ENCODE measurements around the gene DPCD.
"Not testable (repeated sequence)": the region's sequence is repeated elsewhere in the genome, so short reads cannot be mapped to it uniquely, and the experiment has no call there.

The DPCD gene

GRCh38 chr10:101573885-101574753 lies 14.0 kb upstream of the DPCD start:
- H3K4me3 Mint-ChIP-seq = no peak overlapping the region
- DNase-seq (no peak), ATAC-seq (no peak)
- H3K36me3 Mint-ChIP-seq (ENCODE audit: low read depth) = peaks cover 3% of the 10 kb centered on the region
- no peak overlapping the region for H3K27ac Mint-ChIP-seq
- peaks cover 4% of the 10 kb centered on the region for H3K4me1 Mint-ChIP-seq
- peaks cover 10% of the 10 kb centered on the region for H3K27me3 Mint-ChIP-seq
- H3K9me3 Mint-ChIP-seq = no peaks in the 10 kb centered on the region

DNA sequence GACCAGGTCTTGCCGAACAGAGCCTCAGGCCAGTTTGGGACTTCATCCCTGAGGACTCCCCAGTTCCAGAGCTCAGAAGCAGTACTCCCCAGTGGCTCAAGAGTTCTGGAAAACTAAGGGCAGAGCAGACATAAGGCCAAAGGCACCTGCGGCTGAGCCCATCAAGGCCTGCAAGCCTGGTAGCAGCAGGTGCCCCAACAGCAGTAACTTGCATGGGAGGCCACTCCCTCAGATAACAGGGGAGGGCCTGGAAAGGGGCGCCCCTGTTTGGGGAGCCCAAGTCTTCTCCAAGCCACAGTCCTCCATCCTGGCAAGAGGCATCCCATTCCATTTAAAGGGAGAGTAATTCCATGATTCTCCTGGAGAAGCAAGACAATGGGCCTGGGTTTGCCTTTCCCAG lies 13.0 kb upstream of the DPCD start:
- Mint-ChIP-seq H3K4me3 (no peak overlapping the region), H3K9me3 (no peaks in the 10 kb centered on the region), H3K36me3 (ENCODE audit: low read depth) (peaks cover 3% of the 10 kb centered on the region), H3K4me1 (no peaks in the 10 kb centered on the region), H3K27me3 (peaks cover 2% of the 10 kb centered on the region), H3K27ac (no peak overlapping the region)
- no peak for ATAC-seq
- DNase-seq = no peak

DNA sequence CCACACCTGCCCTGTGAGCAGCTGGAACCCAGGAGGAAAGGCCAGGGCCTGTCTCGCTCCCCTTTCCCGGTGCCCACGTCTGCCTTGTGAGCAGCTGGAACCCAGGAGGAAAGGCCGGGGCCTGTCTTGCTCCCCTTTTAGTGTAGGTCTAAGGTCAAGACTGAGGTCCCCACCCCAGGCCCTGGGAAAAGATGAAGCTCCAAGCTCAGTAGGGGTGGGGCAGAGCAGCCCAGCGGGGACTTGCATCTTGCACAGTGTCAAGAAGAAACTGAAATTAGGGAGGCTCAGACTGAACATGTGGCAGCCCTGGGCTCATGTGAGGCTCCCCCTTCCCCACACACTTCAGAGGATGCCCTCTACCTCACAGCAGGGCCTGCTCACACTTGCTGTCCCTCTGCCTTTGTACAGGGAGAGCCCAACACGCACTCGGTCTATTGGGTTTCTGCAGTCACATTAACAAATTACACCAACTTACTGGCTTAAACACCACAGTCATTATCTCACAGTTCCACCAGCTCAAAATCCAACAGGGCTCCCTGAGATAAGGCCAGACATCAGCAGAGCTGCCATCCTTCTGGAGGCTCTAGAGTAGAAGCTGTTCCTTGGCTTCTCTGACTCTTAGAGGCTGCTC lies 12.4 kb upstream of the DPCD start:
- peaks cover 5% of the 10 kb centered on the region for H3K36me3 Mint-ChIP-seq (ENCODE audit: low read depth)
- DNase-seq = no peak
- H3K27ac Mint-ChIP-seq = no peak overlapping the region
- no peaks in the 10 kb centered on the region for H3K4me1 Mint-ChIP-seq
- H3K9me3 Mint-ChIP-seq = no peaks in the 10 kb centered on the region
- peaks cover 2% of the 10 kb centered on the region for H3K27me3 Mint-ChIP-seq
- no peak overlapping the region for H3K4me3 Mint-ChIP-seq
- ATAC-seq = no peak

- no peaks in the 10 kb centered on the region for H3K27me3 Mint-ChIP-seq
- no peaks in the 10 kb centered on the region for H3K4me1 Mint-ChIP-seq
- H3K36me3 Mint-ChIP-seq (ENCODE audit: low read depth) = peaks cover 5% of the 10 kb centered on the region
- DNase-seq (no peak), ATAC-seq (no peak)
- H3K4me3 Mint-ChIP-seq = no peak overlapping the region
- H3K27ac Mint-ChIP-seq = no peak overlapping the region
- H3K9me3 Mint-ChIP-seq = no peaks in the 10 kb centered on the region
Measured at GRCh38 chr10:101576211-101576863, 11.8 kb upstream of the DPCD start.

DNA sequence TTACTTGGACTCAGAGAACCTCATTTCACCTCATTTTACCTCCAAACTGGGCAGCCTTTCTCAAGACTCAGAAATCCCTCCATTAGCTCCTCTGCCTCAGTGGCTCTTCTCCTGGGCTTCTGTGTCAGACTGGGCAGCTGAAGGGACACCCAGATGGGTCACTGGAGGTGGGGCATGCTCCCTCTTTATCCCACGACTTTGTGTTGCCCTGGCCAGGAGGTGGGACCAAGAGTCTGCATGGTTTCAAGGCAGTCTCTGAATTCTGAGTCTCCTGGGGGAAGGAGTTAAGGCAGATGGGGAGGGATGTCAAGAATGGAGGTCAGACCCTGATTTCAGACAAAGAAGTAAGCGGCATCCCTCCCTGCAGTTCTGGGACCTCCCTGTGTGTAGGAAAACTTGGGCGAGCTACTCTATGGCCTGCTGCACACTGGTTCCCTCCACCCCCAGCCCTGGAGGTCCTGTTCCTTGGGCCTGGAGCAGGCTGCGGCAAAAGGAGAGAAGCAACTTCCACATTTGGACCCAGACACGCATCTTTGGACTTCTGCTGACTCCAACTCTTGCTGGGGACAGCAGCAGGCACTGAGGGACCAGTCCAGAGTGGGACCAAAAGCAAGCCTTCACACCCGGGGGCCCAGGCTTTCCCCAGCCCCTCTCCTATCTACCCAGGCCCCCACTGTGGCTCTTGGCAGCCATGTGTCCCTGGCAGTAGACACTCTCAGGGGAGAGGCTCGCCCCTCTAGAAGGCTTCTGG lies 10.8 kb upstream of the DPCD start:
- ATAC-seq (no peak), DNase-seq (no peak)
- H3K27ac Mint-ChIP-seq = no peak overlapping the region
- H3K27me3 Mint-ChIP-seq = no peaks in the 10 kb centered on the region
- peaks cover 5% of the 10 kb centered on the region for H3K36me3 Mint-ChIP-seq (ENCODE audit: low read depth)
- no peaks in the 10 kb centered on the region for H3K9me3 Mint-ChIP-seq
- H3K4me3 Mint-ChIP-seq = no peak overlapping the region
- no peaks in the 10 kb centered on the region for H3K4me1 Mint-ChIP-seq

- Mint-ChIP-seq H3K27ac (no peak overlapping the region), H3K4me3 (no peak overlapping the region), H3K4me1 (no peaks in the 10 kb centered on the region), H3K27me3 (no peaks in the 10 kb centered on the region), H3K9me3 (no peaks in the 10 kb centered on the region), H3K36me3 (ENCODE audit: low read depth) (peaks cover 5% of the 10 kb centered on the region)
- no peak for DNase-seq
- ATAC-seq = no peak
Measured at GRCh38 chr10:101578192-101578591, 9.9 kb upstream of the DPCD start.

DNA sequence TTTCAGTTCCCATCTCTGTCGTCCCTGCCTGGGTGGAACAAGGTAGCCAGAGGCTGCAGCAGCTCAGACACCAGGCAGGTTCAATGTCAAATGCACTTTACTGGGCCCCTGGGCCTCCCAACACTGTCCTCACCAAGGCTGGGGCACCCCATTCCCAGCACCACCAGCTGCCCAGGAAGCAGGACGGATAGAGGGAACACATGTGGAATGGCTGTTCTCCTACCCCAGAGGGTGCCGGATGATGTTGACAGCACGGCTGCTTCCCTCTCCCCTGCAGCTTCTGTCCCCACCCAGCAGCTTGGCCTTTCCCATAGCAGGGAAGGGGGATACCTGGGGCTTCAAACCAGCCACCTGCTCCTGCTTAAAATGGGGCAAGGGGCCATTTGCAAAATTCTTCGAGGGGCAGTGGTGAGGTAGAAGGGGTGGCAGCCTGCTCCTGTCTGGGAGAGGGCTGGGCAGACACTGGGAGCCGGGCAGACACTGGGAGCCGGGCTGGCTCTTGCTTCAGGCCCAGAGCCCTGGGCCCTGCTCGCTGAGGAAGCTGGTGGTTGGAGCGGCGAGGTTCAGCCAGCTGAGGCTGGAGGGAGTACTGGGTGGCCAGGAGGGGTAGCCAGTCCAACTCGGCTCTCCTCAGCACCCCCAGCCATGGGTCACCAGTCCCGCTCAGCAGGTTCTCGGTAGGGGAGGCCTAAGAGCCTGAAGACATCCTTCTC lies 9.2 kb upstream of the DPCD start:
- Mint-ChIP-seq H3K4me1 (no peaks in the 10 kb centered on the region), H3K27ac (no peak overlapping the region), H3K36me3 (ENCODE audit: low read depth) (peaks cover 9% of the 10 kb centered on the region), H3K4me3 (no peak overlapping the region), H3K27me3 (no peaks in the 10 kb centered on the region), H3K9me3 (no peaks in the 10 kb centered on the region)
- DNase-seq (no peak), ATAC-seq (no peak)

GRCh38 chr10:101579516-101579870 lies 8.6 kb upstream of the DPCD start:
- Mint-ChIP-seq H3K9me3 (no peaks in the 10 kb centered on the region), H3K27ac (no peak overlapping the region), H3K4me3 (no peak overlapping the region), H3K36me3 (ENCODE audit: low read depth) (peaks cover 12% of the 10 kb centered on the region), H3K27me3 (no peaks in the 10 kb centered on the region), H3K4me1 (no peaks in the 10 kb centered on the region)
- ATAC-seq (no peak), DNase-seq (no peak)

DNA sequence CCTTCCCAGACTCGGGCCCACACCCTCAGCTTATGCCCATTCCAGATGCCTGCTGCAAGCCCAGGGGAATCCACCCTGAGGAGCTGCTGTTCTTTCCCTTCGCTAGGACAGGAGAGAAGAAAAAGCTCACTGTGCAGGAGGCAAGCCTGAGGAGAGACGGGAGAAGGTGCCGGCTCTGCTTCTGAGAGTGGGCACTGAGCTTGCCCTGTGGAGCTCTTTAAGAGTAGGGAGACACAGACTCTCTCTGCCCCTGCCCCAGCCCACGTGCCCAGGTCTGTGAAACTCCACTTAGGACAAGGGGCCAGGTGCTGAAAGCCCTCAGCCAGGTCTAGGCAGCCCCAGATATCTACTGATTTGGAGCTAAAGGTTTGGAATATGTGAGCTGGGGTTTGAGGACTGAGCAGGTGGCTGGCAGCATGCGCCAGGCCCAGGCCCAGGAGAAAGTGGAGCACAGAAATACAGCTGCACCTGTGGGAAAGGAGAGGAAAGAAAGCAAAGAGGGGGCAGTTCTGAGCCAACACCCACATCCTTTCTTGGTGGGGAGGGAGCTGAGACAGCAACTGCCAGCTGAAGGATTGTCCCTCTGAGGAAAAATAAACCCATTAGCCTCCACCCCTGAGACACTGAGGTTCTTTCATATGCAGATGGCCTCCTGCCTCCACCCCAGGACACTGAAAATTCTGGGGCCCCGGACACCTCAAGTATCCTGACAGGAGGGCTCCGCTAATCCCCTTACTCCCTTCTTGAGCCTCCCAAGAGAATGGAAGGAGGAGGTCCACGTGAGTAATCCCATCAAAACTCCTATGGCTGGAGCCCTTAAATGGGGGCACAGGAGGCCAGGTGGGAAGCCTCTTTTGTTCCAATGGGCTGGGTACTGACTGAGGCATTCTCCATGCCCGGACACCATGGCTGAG lies 7.4 kb upstream of the DPCD start:
- ATAC-seq = no peak
- peaks cover 12% of the 10 kb centered on the region for H3K36me3 Mint-ChIP-seq (ENCODE audit: low read depth)

DNA sequence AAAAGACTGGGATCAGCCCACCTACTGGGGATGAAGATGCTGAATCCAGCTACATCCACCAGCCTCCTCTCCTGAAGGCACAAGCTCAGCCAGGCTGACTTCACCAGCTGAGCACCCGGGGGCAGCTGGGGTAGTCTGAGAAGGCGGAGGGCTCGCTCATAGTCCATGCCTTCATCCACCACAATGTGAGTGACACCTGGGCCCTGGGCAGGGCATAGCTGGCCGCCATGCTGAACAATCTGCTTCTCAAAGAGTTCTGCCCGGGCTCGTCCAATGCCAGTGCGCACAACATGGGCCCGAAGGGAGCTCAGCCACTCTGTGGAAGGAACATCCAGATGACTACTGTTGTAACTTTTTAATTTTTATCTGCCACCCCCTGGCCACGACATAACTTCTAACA lies 2.3 kb upstream of the DPCD start:
- ATAC-seq (no peak), DNase-seq (no peak)
- no peaks in the 10 kb centered on the region for H3K9me3 Mint-ChIP-seq
- H3K4me3 Mint-ChIP-seq = peak overlapping the region; percentile 91
- no peaks in the 10 kb centered on the region for H3K27me3 Mint-ChIP-seq
- peaks cover 6% of the 10 kb centered on the region for H3K36me3 Mint-ChIP-seq (ENCODE audit: low read depth)
- H3K27ac Mint-ChIP-seq = no peak overlapping the region
- peaks cover 19% of the 10 kb centered on the region for H3K4me1 Mint-ChIP-seq

More for the DNA sequence above, 7.4 kb upstream of the DPCD start:
- Mint-ChIP-seq H3K27me3 (no peaks in the 10 kb centered on the region), H3K9me3 (no peaks in the 10 kb centered on the region), H3K4me1 (no peaks in the 10 kb centered on the region), H3K4me3 (no peak overlapping the region), H3K27ac (no peak overlapping the region)
- DNase-seq = no peak

- H3K27ac Mint-ChIP-seq = no peak overlapping the region
- no peaks in the 10 kb centered on the region for H3K9me3 Mint-ChIP-seq
- no peaks in the 10 kb centered on the region for H3K27me3 Mint-ChIP-seq
- peaks cover 3% of the 10 kb centered on the region for H3K36me3 Mint-ChIP-seq (ENCODE audit: low read depth)
- ATAC-seq (no peak), DNase-seq (no peak)
- H3K4me3 Mint-ChIP-seq = peak overlapping the region; percentile 91
- peaks cover 19% of the 10 kb centered on the region for H3K4me1 Mint-ChIP-seq
Measured at GRCh38 chr10:101588879-101589278, 758 bp downstream of the DPCD start.

DNA sequence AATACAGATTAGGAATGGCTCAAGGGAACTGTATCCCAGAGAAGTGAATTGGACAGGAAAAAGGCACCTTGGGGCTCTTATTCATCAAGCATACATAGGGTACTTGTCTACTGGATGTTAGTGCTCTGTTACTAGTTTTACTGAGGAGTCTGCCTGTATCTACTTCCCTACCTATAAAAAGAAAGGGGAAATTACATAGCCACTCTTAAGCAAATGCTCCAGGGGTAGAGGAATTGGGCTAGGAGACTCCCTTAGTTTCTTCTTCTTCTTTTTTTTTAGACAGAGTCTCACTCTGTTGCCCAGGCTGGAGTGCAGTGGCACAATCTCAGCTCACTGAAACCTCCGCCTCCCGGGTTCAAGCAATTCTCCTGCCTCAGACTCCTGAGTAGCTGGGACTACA lies 5.2 kb downstream of the DPCD start:
- not testable (repeated sequence) for DNase-seq; H3K36me3 Mint-ChIP-seq (ENCODE audit: low read depth); H3K4me1 Mint-ChIP-seq; ATAC-seq; H3K27me3 Mint-ChIP-seq; H3K9me3 Mint-ChIP-seq; H3K4me3 Mint-ChIP-seq; H3K27ac Mint-ChIP-seq

GRCh38 chr10:101595591-101596433 lies 7.7 kb downstream of the DPCD start:
- Mint-ChIP-seq H3K9me3 (no peaks in the 10 kb centered on the region), H3K4me1 (no peaks in the 10 kb centered on the region), H3K4me3 (no peak overlapping the region), H3K27ac (no peak overlapping the region), H3K27me3 (no peaks in the 10 kb centered on the region), H3K36me3 (ENCODE audit: low read depth) (no peaks in the 10 kb centered on the region)
- ATAC-seq (no peak), DNase-seq (no peak)

Measured in activated naive CD8-positive, alpha-beta T cell treated with anti-CD3 and anti-CD28 coated beads, Interleukin-2, amount 50 U/mL, for 24 hours (primary cell).